ENCODE results near the gene TLR5. TPM values are rescaled to one million over a fixed set of nuclear protein-coding genes. Genes with fewer than 3 reads are reported as not detected.

TLR5 gene
- total RNA-seq, 1 donor = not detected

- no peak for DNase-seq (ENCODE audit: low read depth)
- TF ChIP-seq, protein P1, sequence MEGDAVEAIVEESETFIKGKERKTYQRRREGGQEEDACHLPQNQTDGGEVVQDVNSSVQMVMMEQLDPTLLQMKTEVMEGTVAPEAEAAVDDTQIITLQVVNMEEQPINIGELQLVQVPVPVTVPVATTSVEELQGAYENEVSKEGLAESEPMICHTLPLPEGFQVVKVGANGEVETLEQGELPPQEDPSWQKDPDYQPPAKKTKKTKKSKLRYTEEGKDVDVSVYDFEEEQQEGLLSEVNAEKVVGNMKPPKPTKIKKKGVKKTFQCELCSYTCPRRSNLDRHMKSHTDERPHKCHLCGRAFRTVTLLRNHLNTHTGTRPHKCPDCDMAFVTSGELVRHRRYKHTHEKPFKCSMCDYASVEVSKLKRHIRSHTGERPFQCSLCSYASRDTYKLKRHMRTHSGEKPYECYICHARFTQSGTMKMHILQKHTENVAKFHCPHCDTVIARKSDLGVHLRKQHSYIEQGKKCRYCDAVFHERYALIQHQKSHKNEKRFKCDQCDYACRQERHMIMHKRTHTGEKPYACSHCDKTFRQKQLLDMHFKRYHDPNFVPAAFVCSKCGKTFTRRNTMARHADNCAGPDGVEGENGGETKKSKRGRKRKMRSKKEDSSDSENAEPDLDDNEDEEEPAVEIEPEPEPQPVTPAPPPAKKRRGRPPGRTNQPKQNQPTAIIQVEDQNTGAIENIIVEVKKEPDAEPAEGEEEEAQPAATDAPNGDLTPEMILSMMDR (IDR thresholded peaks at IDR 0.05; ENCODE audit: insufficient read depth, low read depth, low read length) = no peak
- H3K4me3 ChIP-seq (ENCODE audit: low read depth, low read length) = no peak overlapping the region
Observed at GRCh38 chr1:223116950-223117349, 26.1 kb downstream of the TLR5 start.

DNA sequence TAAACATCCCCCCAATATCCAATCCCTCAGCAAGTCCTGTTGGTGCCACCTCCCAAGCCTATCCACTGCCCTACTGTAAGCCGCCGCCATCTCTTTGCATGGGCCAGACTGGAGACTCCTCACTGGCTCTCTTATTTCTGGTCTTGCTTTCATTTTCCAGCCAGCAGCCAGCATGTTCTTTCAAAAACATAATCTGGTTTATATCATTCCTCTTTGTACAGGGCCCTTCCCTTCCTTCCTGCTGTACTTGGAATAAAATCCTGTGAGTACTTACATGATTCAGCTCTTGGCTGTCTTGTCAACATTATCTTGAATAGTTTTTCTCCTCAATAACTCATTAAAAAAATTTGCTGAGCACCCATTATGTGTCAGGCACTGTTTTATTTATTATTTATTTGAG, 28.2 kb downstream of the TLR5 start:
- no peak overlapping the region for H3K4me3 ChIP-seq (ENCODE audit: low read depth, low read length)
- TF ChIP-seq, protein P1 (IDR thresholded peaks at IDR 0.05; ENCODE audit: insufficient read depth, low read depth, low read length) = no peak
- peak; percentile 51 for DNase-seq (ENCODE audit: low read depth)

DNA sequence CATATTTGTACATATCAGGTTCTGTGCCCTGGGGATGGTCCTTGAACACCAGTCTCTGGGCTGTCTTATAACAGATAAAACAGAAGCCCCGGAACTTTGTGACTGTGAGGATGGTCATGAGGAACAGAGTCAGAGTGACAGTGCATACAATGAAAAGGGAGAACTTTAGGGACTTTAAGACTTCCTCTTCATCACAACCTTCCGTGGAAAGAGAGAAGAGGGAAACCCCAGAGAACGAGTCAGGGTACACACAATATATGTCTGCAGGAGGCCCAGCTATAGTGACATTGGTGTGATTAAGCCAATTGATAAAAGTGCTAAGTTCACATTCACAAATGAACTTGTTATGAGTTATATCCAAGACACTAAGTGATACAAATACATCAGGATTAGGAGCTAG, 32.1 kb downstream of the TLR5 start:
- no peak overlapping the region for H3K4me3 ChIP-seq (ENCODE audit: low read depth, low read length)
- TF ChIP-seq, protein P1 (IDR thresholded peaks at IDR 0.05; ENCODE audit: insufficient read depth, low read depth, low read length) = no peak
- DNase-seq (ENCODE audit: low read depth) = no peak

DNA sequence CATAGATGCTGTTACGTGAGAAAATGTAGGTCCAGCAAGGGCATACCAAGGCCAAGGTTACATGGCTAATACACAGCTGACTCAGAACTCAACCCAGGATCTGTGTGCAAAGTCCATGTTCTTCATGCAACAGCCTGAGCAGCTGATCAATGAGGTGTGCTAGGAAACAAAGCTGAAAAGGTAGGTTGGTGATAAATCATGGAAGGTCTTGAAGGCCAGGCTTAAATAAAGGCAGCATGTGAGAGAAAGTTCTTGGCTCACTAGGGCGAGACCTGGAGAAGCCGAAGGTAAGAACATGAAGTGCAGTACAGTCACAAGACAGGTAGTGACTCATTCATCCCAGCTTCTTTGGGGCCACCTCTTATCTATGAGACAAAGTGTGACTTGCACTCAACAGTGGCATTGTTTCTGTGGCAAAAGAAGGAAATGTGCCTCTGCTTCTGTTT, 33.4 kb downstream of the TLR5 start:
- DNase-seq (ENCODE audit: low read depth) = no peak
- no peak overlapping the region for H3K4me3 ChIP-seq (ENCODE audit: low read depth, low read length)
- TF ChIP-seq, protein P1 (IDR thresholded peaks at IDR 0.05; ENCODE audit: insufficient read depth, low read depth, low read length) = no peak

GRCh38 chr1:223106856-223107255, 36.2 kb downstream of the TLR5 start:
- TF ChIP-seq, protein P1 (IDR thresholded peaks at IDR 0.05; ENCODE audit: insufficient read depth, low read depth, low read length) = no peak
- peak; percentile 30 for DNase-seq (ENCODE audit: low read depth)
- no peak overlapping the region for H3K4me3 ChIP-seq (ENCODE audit: low read depth, low read length)

DNA sequence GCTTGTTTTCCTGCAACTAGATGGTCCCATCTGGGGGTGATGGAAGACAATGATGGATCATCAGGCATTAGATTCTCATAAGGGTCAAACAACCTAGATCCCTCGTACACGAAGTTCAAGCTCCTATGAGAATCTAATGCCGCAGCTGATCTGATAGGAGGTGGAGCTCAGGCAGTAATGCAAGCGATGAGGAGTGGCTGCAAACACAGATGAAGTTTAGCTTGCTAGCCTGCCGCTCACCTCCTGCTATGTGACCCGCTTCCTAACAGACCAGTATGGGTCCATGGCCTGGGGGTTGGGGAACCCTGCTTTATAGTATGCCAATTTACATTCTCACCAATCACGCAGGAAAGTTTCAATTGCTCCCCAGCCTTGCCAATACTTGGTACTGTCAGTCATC, 37.5 kb downstream of the TLR5 start:
- TF ChIP-seq, protein P1 (IDR thresholded peaks at IDR 0.05; ENCODE audit: insufficient read depth, low read depth, low read length) = no peak
- no peak for DNase-seq (ENCODE audit: low read depth)
- no peak overlapping the region for H3K4me3 ChIP-seq (ENCODE audit: low read depth, low read length)

GRCh38 chr1:223102797-223103533, 40.1 kb downstream of the TLR5 start:
- no peak overlapping the region for H3K4me3 ChIP-seq (ENCODE audit: low read depth, low read length)
- TF ChIP-seq, protein P1 (IDR thresholded peaks at IDR 0.05; ENCODE audit: insufficient read depth, low read depth, low read length) = no peak
- no peak for DNase-seq (ENCODE audit: low read depth)

All from fibroblast of villous mesenchyme (primary cell).